CMK (cell line): ENCODE data around the gene AFF4.

Experiments used
- DNase-seq: peaks from one replicate; pipeline ENCODE4 v3.0.0-alpha.2; 2010; ENCODE audit warnings: low read depth

The AFF4 gene

GRCh38 chr5:132827943-132828673, 135.3 kb downstream of the AFF4 start:
- DNase-seq: no peak

- no peak for DNase-seq
These were observed 136.9 kb downstream of the AFF4 start for GRCh38 chr5:132826424-132827082.

- no peak for DNase-seq
These were observed 137.5 kb downstream of the AFF4 start for GRCh38 chr5:132825834-132826391.
